ENCODE results near the gene NOS1AP. TPM values are rescaled to one million over a fixed set of nuclear protein-coding genes. Genes with fewer than 3 reads are reported as not detected.
"Not testable (repeated sequence)": the region's sequence is repeated elsewhere in the genome, so short reads cannot be mapped to it uniquely, and the experiment has no call there.

The NOS1AP gene
- total RNA-seq, 3 donors from 2014 or later: 11.8 to 17.4 (median 14.3) TPM

GRCh38 chr1:162200096-162200847 lies 130.8 kb downstream of the NOS1AP start:
- Histone ChIP-seq H3K9me3 (no peaks in the 10 kb centered on the region), H3K4me3 (no peak overlapping the region), H3K4me1 (ENCODE audit: low read depth) (peaks cover 12% of the 10 kb centered on the region), H3K36me3 (ENCODE audit: low read depth) (no peaks in the 10 kb centered on the region)
- no peak for DNase-seq
- no peak for TF ChIP-seq CTCF (IDR thresholded peaks at IDR 0.05)
- ATAC-seq: no peak
- intact Hi-C loops (cut with DNase I, micrococcal nuclease): no loop called here

- not testable (repeated sequence) for H3K4me3 ChIP-seq
Measured at GRCh38 chr1:162201062-162201461, 131.6 kb downstream of the NOS1AP start.

GRCh38 chr1:162204129-162204822 lies 134.8 kb downstream of the NOS1AP start:
- Histone ChIP-seq H3K9me3 (no peaks in the 10 kb centered on the region), H3K4me3 (no peak overlapping the region), H3K36me3 (ENCODE audit: low read depth) (no peaks in the 10 kb centered on the region), H3K4me1 (ENCODE audit: low read depth) (peaks cover 16% of the 10 kb centered on the region)
- intact Hi-C loops (cut with DNase I, micrococcal nuclease): no loop called here
- DNase-seq (no peak), ATAC-seq (no peak)
- TF ChIP-seq CTCF (IDR thresholded peaks at IDR 0.05): no peak

More at GRCh38 chr1:162201062-162201461, 131.6 kb downstream of the NOS1AP start:
- ATAC-seq; intact Hi-C loops (cut with DNase I, micrococcal nuclease); H3K36me3 ChIP-seq (ENCODE audit: low read depth); H3K9me3 ChIP-seq; DNase-seq: not testable (repeated sequence)
- peaks cover 10% of the 10 kb centered on the region for H3K4me1 ChIP-seq (ENCODE audit: low read depth)

- H3K9me3 ChIP-seq: no peaks in the 10 kb centered on the region
- intact Hi-C loops (cut with DNase I, micrococcal nuclease): no loop called here
- peaks cover 16% of the 10 kb centered on the region for H3K4me1 ChIP-seq (ENCODE audit: low read depth)
- TF ChIP-seq CTCF (IDR thresholded peaks at IDR 0.05): no peak
- ATAC-seq (no peak), DNase-seq (no peak)
- no peaks in the 10 kb centered on the region for H3K36me3 ChIP-seq (ENCODE audit: low read depth)
- H3K4me3 ChIP-seq: no peak overlapping the region
Measured at GRCh38 chr1:162204823-162205155, 135.3 kb downstream of the NOS1AP start.

- no peak for TF ChIP-seq CTCF (IDR thresholded peaks at IDR 0.05)
- ATAC-seq (no peak), DNase-seq (no peak)
- Histone ChIP-seq H3K4me1 (ENCODE audit: low read depth) (peaks cover 16% of the 10 kb centered on the region), H3K9me3 (no peaks in the 10 kb centered on the region), H3K4me3 (no peak overlapping the region), H3K36me3 (ENCODE audit: low read depth) (no peaks in the 10 kb centered on the region)
- intact Hi-C loops (cut with DNase I, micrococcal nuclease): no loop called here
Measured at GRCh38 chr1:162206300-162206699, 136.8 kb downstream of the NOS1AP start.

All from mucosa of descending colon (tissue), 3 donors.